SH-SY5Y (cell line): Measurements from ENCODE around the gene ZNF697.

Experiments used
- GATA2 ChIP-seq: IDR thresholded peaks from 2 replicates; pipeline ENCODE4 v1.6.1; 2011; ENCODE audit warnings: mild to moderate bottlenecking, low read depth, low read length
- GATA3 ChIP-seq: IDR thresholded peaks from 2 replicates; pipeline ENCODE4 v1.6.1; 2011; ENCODE audit warnings: low read depth, mild to moderate bottlenecking, low read length, moderate library complexity

DNA sequence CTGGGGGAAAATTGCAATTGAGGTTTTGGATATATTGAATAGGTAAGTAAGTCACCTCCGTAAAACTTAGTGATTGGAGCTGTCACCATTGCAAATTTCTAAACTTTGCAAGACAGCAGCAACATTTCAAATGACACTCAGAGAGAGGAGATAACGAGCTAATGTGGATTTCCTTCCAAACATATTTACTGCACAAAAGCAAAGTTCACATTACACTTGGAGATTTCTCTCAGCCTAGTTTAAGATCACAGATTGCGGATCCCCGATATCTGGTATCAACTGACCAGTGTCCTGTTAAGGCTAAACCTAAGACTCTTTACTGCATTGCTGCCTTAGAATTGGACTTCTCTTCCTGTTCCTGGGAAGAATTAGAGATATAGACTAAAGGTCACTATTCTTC is 47.5 kb downstream of the ZNF697 start:
- no peak for TF ChIP-seq GATA2
- no peak for TF ChIP-seq GATA3
